ENCODE data around the gene SH3RF3. TPM values are rescaled to one million over a fixed set of nuclear protein-coding genes. Genes with fewer than 3 reads are reported as not detected.

The SH3RF3 gene
- total and polyA plus RNA-seq, 2 of the 13 experiments (the other 11 are each of a cell fraction or from before 2014, with no cell fraction given): 0.04 TPM; not detected in 1

DNA sequence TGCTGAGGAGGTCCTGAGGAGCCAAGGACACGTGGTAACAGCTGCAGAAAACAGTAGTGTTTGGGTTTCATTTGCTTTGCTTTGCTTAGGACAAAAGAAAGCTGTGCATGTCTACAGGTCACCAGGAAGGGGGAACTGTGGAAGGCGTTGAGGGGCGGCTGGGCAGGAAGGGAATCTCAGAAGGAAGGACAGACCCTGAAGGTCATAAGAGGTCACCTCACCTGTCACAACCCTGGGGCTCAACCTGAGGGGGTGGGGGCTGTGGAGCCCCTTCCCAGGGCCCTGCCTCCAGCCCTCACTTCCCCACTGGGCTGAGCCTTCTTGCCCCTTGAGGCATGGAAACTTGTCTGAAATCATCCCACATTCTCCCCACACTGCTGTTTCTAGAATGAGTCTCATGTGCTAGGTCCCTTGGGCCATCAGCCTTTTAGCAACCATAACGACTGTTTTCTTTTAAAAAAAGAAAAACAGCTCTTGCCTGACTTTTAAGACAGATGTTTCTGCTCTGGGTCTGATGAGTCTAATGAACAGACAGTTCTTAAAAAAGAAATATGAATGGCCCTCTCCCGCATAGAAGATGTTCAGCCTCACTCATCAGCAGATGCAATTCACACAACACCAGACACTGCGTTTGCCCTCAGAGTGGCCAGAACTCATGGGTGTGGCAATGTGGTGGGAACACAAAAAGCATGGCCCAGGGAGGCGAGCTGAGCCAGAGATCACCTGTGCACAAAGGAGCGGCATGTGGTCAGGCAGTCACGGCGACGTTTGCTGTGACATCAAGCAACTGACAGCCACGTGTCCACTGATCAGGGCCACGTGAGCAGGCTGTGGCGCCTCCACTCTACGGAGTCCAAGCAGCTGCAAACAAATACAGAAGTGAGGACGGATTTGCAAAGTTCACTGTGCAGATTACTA lies 400.8 kb downstream of the SH3RF3 start (continued):
- TF ChIP-seq, protein P1, sequence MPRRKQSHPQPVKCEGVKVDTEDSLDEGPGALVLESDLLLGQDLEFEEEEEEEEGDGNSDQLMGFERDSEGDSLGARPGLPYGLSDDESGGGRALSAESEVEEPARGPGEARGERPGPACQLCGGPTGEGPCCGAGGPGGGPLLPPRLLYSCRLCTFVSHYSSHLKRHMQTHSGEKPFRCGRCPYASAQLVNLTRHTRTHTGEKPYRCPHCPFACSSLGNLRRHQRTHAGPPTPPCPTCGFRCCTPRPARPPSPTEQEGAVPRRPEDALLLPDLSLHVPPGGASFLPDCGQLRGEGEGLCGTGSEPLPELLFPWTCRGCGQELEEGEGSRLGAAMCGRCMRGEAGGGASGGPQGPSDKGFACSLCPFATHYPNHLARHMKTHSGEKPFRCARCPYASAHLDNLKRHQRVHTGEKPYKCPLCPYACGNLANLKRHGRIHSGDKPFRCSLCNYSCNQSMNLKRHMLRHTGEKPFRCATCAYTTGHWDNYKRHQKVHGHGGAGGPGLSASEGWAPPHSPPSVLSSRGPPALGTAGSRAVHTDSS (CRISPR knock-in tag; conservative IDR thresholded peaks at IDR 0.05): no peak
- TF ChIP-seq ZNF326 (CRISPR knock-in tag; IDR thresholded peaks at IDR 0.05; ENCODE audit: borderline replicate concordance) (no peak), ZNF674 (CRISPR knock-in tag; IDR thresholded peaks at IDR 0.05; ENCODE audit: low read depth) (no peak), KDM3A (CRISPR knock-in tag; IDR thresholded peaks at IDR 0.05; ENCODE audit: low read depth) (no peak), MAFK (conservative IDR thresholded peaks at IDR 0.05 in 1 of 2, IDR thresholded peaks at IDR 0.05 in 1 of 2; ENCODE audit: low read length in 2 of 2) (no peak), ZNF577 (CRISPR knock-in tag; IDR thresholded peaks at IDR 0.05; ENCODE audit: borderline replicate concordance, low read depth) (no peak), FIP1L1 (IDR thresholded peaks at IDR 0.05; ENCODE audit: borderline replicate concordance, insufficient read depth, low read depth, low read length) (no peak), RCOR2 (CRISPR knock-in tag; IDR thresholded peaks at IDR 0.05) (no peak), ZEB1 (IDR thresholded peaks at IDR 0.05; ENCODE audit: insufficient replicate concordance, low read depth) (no peak), ERF (CRISPR knock-in tag; IDR thresholded peaks at IDR 0.05) (no peak), HMGA1 (CRISPR knock-in tag; conservative IDR thresholded peaks at IDR 0.05) (no peak), SETDB1 (CRISPR knock-in tag; IDR thresholded peaks at IDR 0.05; ENCODE audit: borderline replicate concordance) (no peak), STAG1 (CRISPR knock-in tag; IDR thresholded peaks at IDR 0.05) (no peak), MATR3 (CRISPR knock-in tag; IDR thresholded peaks at IDR 0.05) (no peak), ZKSCAN1 (IDR thresholded peaks at IDR 0.05; ENCODE audit: low read length) (no peak), SP5 (CRISPR knock-in tag; IDR thresholded peaks at IDR 0.05; ENCODE audit: borderline replicate concordance, low read depth) (no peak), KDM5B (CRISPR knock-in tag; IDR thresholded peaks at IDR 0.05; ENCODE audit: borderline replicate concordance) (peak; percentile 48; the same call in 1 of the 2 replicates), SP4 (CRISPR knock-in tag; IDR thresholded peaks at IDR 0.05) (no peak), HMG20A (CRISPR knock-in tag; IDR thresholded peaks at IDR 0.05; ENCODE audit: borderline replicate concordance) (no peak)
- TF ChIP-seq, protein P2, sequence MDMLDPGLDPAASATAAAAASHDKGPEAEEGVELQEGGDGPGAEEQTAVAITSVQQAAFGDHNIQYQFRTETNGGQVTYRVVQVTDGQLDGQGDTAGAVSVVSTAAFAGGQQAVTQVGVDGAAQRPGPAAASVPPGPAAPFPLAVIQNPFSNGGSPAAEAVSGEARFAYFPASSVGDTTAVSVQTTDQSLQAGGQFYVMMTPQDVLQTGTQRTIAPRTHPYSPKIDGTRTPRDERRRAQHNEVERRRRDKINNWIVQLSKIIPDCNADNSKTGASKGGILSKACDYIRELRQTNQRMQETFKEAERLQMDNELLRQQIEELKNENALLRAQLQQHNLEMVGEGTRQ (IDR thresholded peaks at IDR 0.05; ENCODE audit: low read depth, low read length): peak; percentile 61
- TF ChIP-seq, protein P2 (CRISPR knock-in tag; IDR thresholded peaks at IDR 0.05; ENCODE audit: borderline replicate concordance): peak; percentile 76; the same call in 1 of the 2 replicates
- TF ChIP-seq, protein P3, sequence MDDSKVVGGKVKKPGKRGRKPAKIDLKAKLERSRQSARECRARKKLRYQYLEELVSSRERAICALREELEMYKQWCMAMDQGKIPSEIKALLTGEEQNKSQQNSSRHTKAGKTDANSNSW (CRISPR knock-in tag; IDR thresholded peaks at IDR 0.05; ENCODE audit: borderline replicate concordance): no peak
- TF ChIP-seq, protein P4, sequence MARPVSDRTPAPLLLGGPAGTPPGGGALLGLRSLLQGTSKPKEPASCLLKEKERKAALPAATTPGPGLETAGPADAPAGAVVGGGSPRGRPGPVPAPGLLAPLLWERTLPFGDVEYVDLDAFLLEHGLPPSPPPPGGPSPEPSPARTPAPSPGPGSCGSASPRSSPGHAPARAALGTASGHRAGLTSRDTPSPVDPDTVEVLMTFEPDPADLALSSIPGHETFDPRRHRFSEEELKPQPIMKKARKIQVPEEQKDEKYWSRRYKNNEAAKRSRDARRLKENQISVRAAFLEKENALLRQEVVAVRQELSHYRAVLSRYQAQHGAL (CRISPR knock-in tag; IDR thresholded peaks at IDR 0.05; ENCODE audit: not compliant biosample characterization): no peak
- TF ChIP-seq, protein P5, sequence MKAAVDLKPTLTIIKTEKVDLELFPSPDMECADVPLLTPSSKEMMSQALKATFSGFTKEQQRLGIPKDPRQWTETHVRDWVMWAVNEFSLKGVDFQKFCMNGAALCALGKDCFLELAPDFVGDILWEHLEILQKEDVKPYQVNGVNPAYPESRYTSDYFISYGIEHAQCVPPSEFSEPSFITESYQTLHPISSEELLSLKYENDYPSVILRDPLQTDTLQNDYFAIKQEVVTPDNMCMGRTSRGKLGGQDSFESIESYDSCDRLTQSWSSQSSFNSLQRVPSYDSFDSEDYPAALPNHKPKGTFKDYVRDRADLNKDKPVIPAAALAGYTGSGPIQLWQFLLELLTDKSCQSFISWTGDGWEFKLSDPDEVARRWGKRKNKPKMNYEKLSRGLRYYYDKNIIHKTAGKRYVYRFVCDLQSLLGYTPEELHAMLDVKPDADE (CRISPR knock-in tag; IDR thresholded peaks at IDR 0.05): no peak
